Measurements from ENCODE around the gene LILRB3.

- no peak for TF ChIP-seq CTCF (IDR thresholded peaks at IDR 0.05)
- no peak for TF ChIP-seq POLR2A (IDR thresholded peaks at IDR 0.05)
- TF ChIP-seq POLR2AphosphoS5 (IDR thresholded peaks at IDR 0.05): no peak
- no peak for TF ChIP-seq EP300 (IDR thresholded peaks at IDR 0.05)
Observed at GRCh38 chr19:54201980-54202379, 20.8 kb downstream of the LILRB3 start.

Measured in sigmoid colon (tissue), 4 donors.